Measurements from ENCODE around the gene TAS2R10.
A peak's percentile ranks its signal among the peaks of the same experiment; 100 is the strongest.

Gene TAS2R10

DNA sequence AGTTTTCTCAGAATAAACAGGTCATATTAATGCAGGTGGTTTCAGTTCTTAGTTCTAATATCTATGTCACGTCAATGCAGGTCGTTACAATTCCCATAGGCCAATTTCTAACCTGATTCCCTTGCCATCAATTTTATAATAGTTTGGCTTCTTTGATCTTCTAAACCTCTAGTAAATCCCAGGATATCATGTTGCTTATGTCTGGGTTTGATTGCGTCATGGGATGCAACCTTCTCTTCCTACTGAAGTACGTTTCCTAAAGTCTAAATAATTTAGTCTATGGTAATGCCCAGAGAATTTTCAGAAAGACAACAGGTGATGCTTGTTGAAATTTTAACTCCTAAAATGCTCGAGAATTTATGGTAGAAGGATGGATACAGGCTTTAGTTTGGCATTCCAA, 42.9 kb downstream of the TAS2R10 start:
- TF ChIP-seq, protein P1, sequence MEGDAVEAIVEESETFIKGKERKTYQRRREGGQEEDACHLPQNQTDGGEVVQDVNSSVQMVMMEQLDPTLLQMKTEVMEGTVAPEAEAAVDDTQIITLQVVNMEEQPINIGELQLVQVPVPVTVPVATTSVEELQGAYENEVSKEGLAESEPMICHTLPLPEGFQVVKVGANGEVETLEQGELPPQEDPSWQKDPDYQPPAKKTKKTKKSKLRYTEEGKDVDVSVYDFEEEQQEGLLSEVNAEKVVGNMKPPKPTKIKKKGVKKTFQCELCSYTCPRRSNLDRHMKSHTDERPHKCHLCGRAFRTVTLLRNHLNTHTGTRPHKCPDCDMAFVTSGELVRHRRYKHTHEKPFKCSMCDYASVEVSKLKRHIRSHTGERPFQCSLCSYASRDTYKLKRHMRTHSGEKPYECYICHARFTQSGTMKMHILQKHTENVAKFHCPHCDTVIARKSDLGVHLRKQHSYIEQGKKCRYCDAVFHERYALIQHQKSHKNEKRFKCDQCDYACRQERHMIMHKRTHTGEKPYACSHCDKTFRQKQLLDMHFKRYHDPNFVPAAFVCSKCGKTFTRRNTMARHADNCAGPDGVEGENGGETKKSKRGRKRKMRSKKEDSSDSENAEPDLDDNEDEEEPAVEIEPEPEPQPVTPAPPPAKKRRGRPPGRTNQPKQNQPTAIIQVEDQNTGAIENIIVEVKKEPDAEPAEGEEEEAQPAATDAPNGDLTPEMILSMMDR (conservative IDR thresholded peaks at IDR 0.05; ENCODE audit: low read depth, low read length): no peak
- DNase-seq (ENCODE audit: low read depth): peak; percentile 11
- H3K4me3 ChIP-seq (ENCODE audit: low read depth, low read length): no peak overlapping the region

DNA sequence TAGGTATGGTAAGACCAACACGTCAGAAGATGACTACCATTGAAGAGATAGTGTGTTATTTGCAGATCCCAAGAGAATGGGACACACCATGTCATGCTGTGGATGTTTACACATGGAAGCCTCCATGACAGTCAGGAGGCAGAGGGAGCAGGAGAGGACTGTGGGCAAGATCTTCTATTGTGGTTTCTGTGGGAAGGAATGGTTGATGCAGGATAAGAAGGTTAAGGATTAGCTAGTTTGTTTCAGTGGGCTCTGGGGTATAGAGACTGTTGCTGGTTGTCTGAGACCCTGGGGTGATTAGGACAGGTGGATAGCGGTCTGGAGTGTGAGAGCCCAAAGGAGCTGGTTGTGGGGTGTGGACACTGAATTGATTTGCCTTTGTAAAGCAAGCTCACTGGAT, 47.1 kb downstream of the TAS2R10 start:
- no peak overlapping the region for H3K4me3 ChIP-seq (ENCODE audit: low read depth, low read length)
- DNase-seq (ENCODE audit: low read depth): no peak
- TF ChIP-seq, protein P1 (conservative IDR thresholded peaks at IDR 0.05; ENCODE audit: low read depth, low read length): no peak

Measured in choroid plexus epithelial cell (primary cell).